Lung (tissue), 12 donors: ENCODE results near the gene PLD4. TPM values are rescaled to one million over a fixed set of nuclear protein-coding genes. Genes with fewer than 3 reads are reported as not detected.
A peak's percentile ranks its signal among the peaks of the same experiment; 100 is the strongest.

Source experiments
- ATAC-seq: fragments of 200-7000 bp; cut with Tn5 transposase; one replicate; pipeline ENCODE4 v1.9.1; 2020; ENCODE audit warnings: moderate number of reproducible peaks; ENCODE audit not compliant: insufficient read depth, low FRiP score
- DNase-seq, 3 donors: peaks; one replicate each; pipeline ENCODE4 v3.0.0-alpha.2; 2013 to 2017
- H3K27ac ChIP-seq, 2 donors: one replicate each; pipeline ENCODE4 v1.5.1; 2013; ENCODE audit warnings: mild to moderate bottlenecking in 2 of 2, moderate library complexity in 2 of 2, control low read depth in 1 of 2, inconsistent platforms in 1 of 2, low read depth in 1 of 2, low read length in 1 of 2
- H3K27me3 ChIP-seq, 3 donors: one replicate each; pipeline ENCODE4 v1.5.1; 2013; ENCODE audit warnings: low read length in 2 of 3; ENCODE audit not compliant: control insufficient read depth in 3 of 3, insufficient read depth in 3 of 3
- H3K36me3 ChIP-seq, 4 donors: one replicate each; pipeline ENCODE4 v1.5.1; 2013; ENCODE audit warnings: low read length in 4 of 4, mild to moderate bottlenecking in 1 of 4, moderate library complexity in 1 of 4; ENCODE audit not compliant: control insufficient read depth in 4 of 4, insufficient read depth in 4 of 4
- H3K4me1 ChIP-seq, 5 donors: one replicate each; pipeline ENCODE4 v1.5.1; 2013; ENCODE audit warnings: low read length in 5 of 5, mild to moderate bottlenecking in 2 of 5, moderate library complexity in 1 of 5; ENCODE audit not compliant: control insufficient read depth in 5 of 5, insufficient read depth in 5 of 5
- H3K4me3 ChIP-seq: one replicate; pipeline ENCODE4 v1.5.1; 2013; ENCODE audit warnings: mild to moderate bottlenecking, control low read depth, moderate library complexity
- H3K9ac ChIP-seq, 2 donors: one replicate each; pipeline ENCODE4 v1.5.1; 2013; ENCODE audit warnings: low read length in 2 of 2, control low read depth in 1 of 2; ENCODE audit not compliant: insufficient read depth in 1 of 2
- H3K9me3 ChIP-seq, 4 donors: one replicate each; pipeline ENCODE4 v1.5.1; 2013; ENCODE audit warnings: low read length in 3 of 4, mild to moderate bottlenecking in 1 of 4, moderate library complexity in 1 of 4; ENCODE audit not compliant: control insufficient read depth in 4 of 4, insufficient read depth in 3 of 4
- CTCF ChIP-seq: IDR thresholded peaks from 2 replicates; pipeline ENCODE4 v1.5.1; 2012; ENCODE audit warnings: mild to moderate bottlenecking; ENCODE audit errors: control extremely low read depth, extremely low read depth
- WGBS, 2 donors: extraction: QIAGEN DNeasy Blood & Tissue Kit; methylation state at CpG; one replicate each; pipeline ENCODE4 v1.1.7; 2013; 5-methylcytosine and 5-hydroxymethylcytosine counted together
- polyA plus RNA-seq, 2 donors: library from polyadenylated mRNA; stranded (reverse); fragments of 200-250 nt; gene quantifications; one replicate each; pipeline ENCODE4 v1.2.1, GENCODE V29; 2013
- total RNA-seq, 2 donors: library from RNA; depleted of rRNA in 1 of 2; stranded (reverse); fragments of >200 nt in 1 of 2; gene quantifications; one replicate each; pipeline ENCODE4 v1.2.1, GENCODE V29; 2014 to 2021
- donor health status: control.
- donor health status: control.
- donor health status: Bipolar disorder and iron deficiency.
- donor health status: healthy.
- donor health status: DM: yes; HTN: yes; CAD: no.

PLD4 gene
- total and polyA plus RNA-seq, 4 donors = 0.71 to 6.3 (median 0.88) TPM

GRCh38 chr14:104885973-104886689 is 38.5 kb upstream of the PLD4 start:
- DNase-seq = peak in 1 of 3 donors; percentile 7
- H3K36me3 ChIP-seq = peaks cover 0 to 44% (median 0%) of the 10 kb centered on the region in 4 donors

GRCh38 chr14:104886690-104887622 is 37.7 kb upstream of the PLD4 start:
- WGBS, 2 donors = 96 to 98% methylated on average over 57 to 59 of the region's 59 CpGs
- ATAC-seq = no peak
- no peak for TF ChIP-seq CTCF

More at GRCh38 chr14:104885973-104886689, 38.5 kb upstream of the PLD4 start:
- TF ChIP-seq CTCF = no peak
- 92 to 93% methylated on average over 40 of the region's 40 CpGs for WGBS, 2 donors
- Histone ChIP-seq H3K27ac (no peak overlapping the region), H3K9ac (no peak overlapping the region), H3K4me3 (no peak overlapping the region), H3K9me3 (no peaks in the 10 kb centered on the region), H3K27me3 (no peaks in the 10 kb centered on the region), H3K4me1 (peaks cover 0 to 3% (median 0%) of the 10 kb centered on the region in 5 donors)
- ATAC-seq = no peak

GRCh38 chr14:104887623-104888488 is 36.8 kb upstream of the PLD4 start:
- Histone ChIP-seq H3K4me3 (no peak overlapping the region), H3K9ac (no peak overlapping the region), H3K36me3 (peaks cover 0 to 43% (median 0%) of the 10 kb centered on the region in 4 donors), H3K9me3 (no peaks in the 10 kb centered on the region), H3K27ac (no peak overlapping the region), H3K4me1 (no peaks in the 10 kb centered on the region), H3K27me3 (no peaks in the 10 kb centered on the region)
- no peak for ATAC-seq
- 95% methylated on average over 30 to 33 of the region's 33 CpGs for WGBS, 2 donors
- no peak for DNase-seq
- TF ChIP-seq CTCF = no peak

More at GRCh38 chr14:104886690-104887622, 37.7 kb upstream of the PLD4 start:
- H3K36me3 ChIP-seq = peaks cover 0 to 43% (median 0%) of the 10 kb centered on the region in 4 donors
- no peaks in the 10 kb centered on the region for H3K9me3 ChIP-seq
- H3K27me3 ChIP-seq = no peaks in the 10 kb centered on the region
- DNase-seq = no peak
- no peak overlapping the region for H3K27ac ChIP-seq
- H3K9ac ChIP-seq = no peak overlapping the region
- no peak overlapping the region for H3K4me3 ChIP-seq
- peaks cover 0 to 3% (median 0%) of the 10 kb centered on the region in 5 donors for H3K4me1 ChIP-seq
